Liver (tissue), 3 donors: Measurements from ENCODE around the gene SPARC.

Experiments used
- CTCF ChIP-seq: fragments of 150-350 bp; IDR thresholded peaks from 2 replicates; pipeline ENCODE4 v1.5.1; 2017; ENCODE audit warnings: improper control_type of control experiment, low read depth, low read length; ENCODE audit not compliant: missing input control
- EGR1 ChIP-seq, 2 donors: IDR thresholded peaks; 2 replicates each; pipeline ENCODE4 v1.6.1; 2016 to 2018; ENCODE audit warnings: antibody characterized with exemption in 2 of 2, low read depth in 2 of 2
- GABPA ChIP-seq, 2 donors: IDR thresholded peaks in 1 of 2; conservative IDR thresholded peaks in 1 of 2; 2 replicates each; pipeline ENCODE4 v1.6.1; 2016; ENCODE audit warnings: antibody characterized with exemption in 2 of 2, mild to moderate bottlenecking in 1 of 2, moderate library complexity in 1 of 2
- HNF4A ChIP-seq, 2 donors: conservative IDR thresholded peaks; 2 replicates each; pipeline ENCODE4 v1.6.1; 2016; ENCODE audit warnings: antibody characterized with exemption in 2 of 2, mild to moderate bottlenecking in 2 of 2
- HNF4G ChIP-seq: IDR thresholded peaks from 2 replicates; pipeline ENCODE4 v1.6.1; 2016; ENCODE audit warnings: antibody characterized with exemption
- JUND ChIP-seq, 2 donors: IDR thresholded peaks; 2 replicates each; pipeline ENCODE4 v1.6.1; 2016; ENCODE audit warnings: antibody characterized with exemption in 2 of 2
- RXRA ChIP-seq, 2 donors: IDR thresholded peaks; 2 replicates each; pipeline ENCODE4 v1.6.1; 2017 to 2018; ENCODE audit warnings: antibody characterized with exemption in 2 of 2, mild to moderate bottlenecking in 1 of 2
- SP1 ChIP-seq: IDR thresholded peaks from 2 replicates; pipeline ENCODE4 v1.6.1; 2018; ENCODE audit warnings: antibody characterized with exemption, mild to moderate bottlenecking
- TAF1 ChIP-seq: conservative IDR thresholded peaks from 2 replicates; pipeline ENCODE4 v1.6.1; 2016; ENCODE audit warnings: antibody characterized with exemption, mild to moderate bottlenecking
- YY1 ChIP-seq: IDR thresholded peaks from 2 replicates; pipeline ENCODE4 v1.6.1; 2016; ENCODE audit warnings: antibody characterized with exemption, mild to moderate bottlenecking
- TF ChIP-seq, protein P1 (sequence below): IDR thresholded peaks from 2 replicates; pipeline ENCODE4 v1.6.1; 2016; ENCODE audit warnings: antibody characterized with exemption, mild to moderate bottlenecking
- TF ChIP-seq, protein P2 (sequence below): IDR thresholded peaks from 2 replicates; pipeline ENCODE4 v1.6.1; 2016; ENCODE audit warnings: antibody characterized with exemption
- donor health status: healthy.
- donor health status: healthy.

- TF ChIP-seq CTCF (no peak), YY1 (no peak), HNF4A (conservative IDR thresholded peaks at IDR 0.05) (no peak), EGR1 (IDR thresholded peaks at IDR 0.05; ENCODE audit: low read depth in 2 of 2) (no peak), TAF1 (no peak), HNF4G (no peak), RXRA (IDR thresholded peaks at IDR 0.05) (no peak), SP1 (no peak), JUND (IDR thresholded peaks at IDR 0.05) (no peak), GABPA (IDR thresholded peaks at IDR 0.05 in 1 of 2, conservative IDR thresholded peaks at IDR 0.05 in 1 of 2) (no peak)
- TF ChIP-seq, protein P1, sequence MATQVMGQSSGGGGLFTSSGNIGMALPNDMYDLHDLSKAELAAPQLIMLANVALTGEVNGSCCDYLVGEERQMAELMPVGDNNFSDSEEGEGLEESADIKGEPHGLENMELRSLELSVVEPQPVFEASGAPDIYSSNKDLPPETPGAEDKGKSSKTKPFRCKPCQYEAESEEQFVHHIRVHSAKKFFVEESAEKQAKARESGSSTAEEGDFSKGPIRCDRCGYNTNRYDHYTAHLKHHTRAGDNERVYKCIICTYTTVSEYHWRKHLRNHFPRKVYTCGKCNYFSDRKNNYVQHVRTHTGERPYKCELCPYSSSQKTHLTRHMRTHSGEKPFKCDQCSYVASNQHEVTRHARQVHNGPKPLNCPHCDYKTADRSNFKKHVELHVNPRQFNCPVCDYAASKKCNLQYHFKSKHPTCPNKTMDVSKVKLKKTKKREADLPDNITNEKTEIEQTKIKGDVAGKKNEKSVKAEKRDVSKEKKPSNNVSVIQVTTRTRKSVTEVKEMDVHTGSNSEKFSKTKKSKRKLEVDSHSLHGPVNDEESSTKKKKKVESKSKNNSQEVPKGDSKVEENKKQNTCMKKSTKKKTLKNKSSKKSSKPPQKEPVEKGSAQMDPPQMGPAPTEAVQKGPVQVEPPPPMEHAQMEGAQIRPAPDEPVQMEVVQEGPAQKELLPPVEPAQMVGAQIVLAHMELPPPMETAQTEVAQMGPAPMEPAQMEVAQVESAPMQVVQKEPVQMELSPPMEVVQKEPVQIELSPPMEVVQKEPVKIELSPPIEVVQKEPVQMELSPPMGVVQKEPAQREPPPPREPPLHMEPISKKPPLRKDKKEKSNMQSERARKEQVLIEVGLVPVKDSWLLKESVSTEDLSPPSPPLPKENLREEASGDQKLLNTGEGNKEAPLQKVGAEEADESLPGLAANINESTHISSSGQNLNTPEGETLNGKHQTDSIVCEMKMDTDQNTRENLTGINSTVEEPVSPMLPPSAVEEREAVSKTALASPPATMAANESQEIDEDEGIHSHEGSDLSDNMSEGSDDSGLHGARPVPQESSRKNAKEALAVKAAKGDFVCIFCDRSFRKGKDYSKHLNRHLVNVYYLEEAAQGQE, result no peak
- TF ChIP-seq, protein P2, sequence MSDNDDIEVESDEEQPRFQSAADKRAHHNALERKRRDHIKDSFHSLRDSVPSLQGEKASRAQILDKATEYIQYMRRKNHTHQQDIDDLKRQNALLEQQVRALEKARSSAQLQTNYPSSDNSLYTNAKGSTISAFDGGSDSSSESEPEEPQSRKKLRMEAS, result no peak
Observed at GRCh38 chr5:151676314-151676712, 10.4 kb downstream of the SPARC start.
